Measurements from ENCODE around the gene PERCC1.
"Not testable (repeated sequence)": the region's sequence is repeated elsewhere in the genome, so short reads cannot be mapped to it uniquely, and the experiment has no call there.

PERCC1 gene

DNA sequence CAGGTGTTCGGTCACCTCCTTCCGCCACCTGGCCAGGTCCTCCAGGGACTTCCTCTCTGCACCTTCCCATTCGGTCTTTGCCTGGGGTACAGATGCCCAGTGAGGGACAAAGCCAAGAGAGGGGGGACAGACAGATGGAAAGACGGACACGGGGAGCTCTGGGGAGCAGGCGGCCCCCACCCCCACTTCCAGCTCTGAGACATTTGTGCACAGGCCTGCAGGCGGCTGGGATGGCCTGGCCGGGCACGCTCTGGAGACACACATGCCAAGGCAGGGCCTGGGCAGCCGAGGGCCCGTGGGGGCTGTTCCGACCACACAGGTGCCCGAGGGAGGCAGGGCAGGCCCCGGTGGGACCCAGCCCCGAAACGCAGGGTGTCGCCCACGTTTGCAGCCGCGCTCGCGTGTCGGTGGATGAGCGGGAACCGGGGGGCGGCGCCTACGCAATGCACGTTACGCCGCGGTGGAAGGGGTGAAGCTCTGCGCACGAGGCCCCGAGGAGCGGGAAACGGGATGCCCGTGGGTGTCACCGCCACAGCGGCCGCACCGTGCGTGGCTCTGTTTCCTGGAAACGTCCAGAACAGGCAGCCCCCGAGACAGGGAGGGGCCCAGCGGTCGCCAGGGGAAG, 6.0 kb downstream of the PERCC1 start:
- Histone ChIP-seq H3K36me3 (ENCODE audit: control insufficient read depth, insufficient read depth, low read length) (no peaks in the 10 kb centered on the region), H3K27me3 (ENCODE audit: control insufficient read depth, insufficient read depth, low read length) (no peaks in the 10 kb centered on the region), H3K9me3 (ENCODE audit: control insufficient read depth, insufficient read depth, low read length) (no peaks in the 10 kb centered on the region), H3K27ac (ENCODE audit: low read depth, low read length) (no peak overlapping the region), H3K4me3 (ENCODE audit: low read depth, low read length) (no peak overlapping the region), H3K4me1 (ENCODE audit: control insufficient read depth, insufficient read depth, low read length) (no peaks in the 10 kb centered on the region), H3K9ac (ENCODE audit: low read depth, low read length) (no peak overlapping the region)

DNA sequence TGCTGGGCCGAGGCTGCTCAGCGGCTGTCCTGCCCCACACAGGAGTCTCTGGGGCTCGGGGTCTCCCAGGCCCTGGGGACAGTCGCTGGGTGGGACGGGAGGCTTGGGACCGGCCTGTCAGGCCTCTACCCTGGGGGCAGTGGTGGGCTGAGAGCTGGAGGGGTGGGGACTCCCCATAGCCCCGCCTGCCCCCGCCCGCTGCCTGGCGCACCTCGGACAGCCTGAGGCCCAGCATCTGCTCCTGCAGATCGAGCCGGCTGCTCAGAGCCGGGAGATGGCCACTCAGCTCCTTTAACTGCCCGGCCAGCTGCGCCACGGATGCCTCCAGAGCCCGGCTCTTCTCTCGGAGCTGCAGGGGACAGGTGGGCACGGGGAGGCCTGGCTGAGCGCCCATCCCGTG, 6.7 kb downstream of the PERCC1 start:
- no peaks in the 10 kb centered on the region for H3K27me3 ChIP-seq (ENCODE audit: control insufficient read depth, insufficient read depth, low read length)
- no peak overlapping the region for H3K27ac ChIP-seq (ENCODE audit: low read depth, low read length)
- no peaks in the 10 kb centered on the region for H3K9me3 ChIP-seq (ENCODE audit: control insufficient read depth, insufficient read depth, low read length)
- H3K36me3 ChIP-seq (ENCODE audit: control insufficient read depth, insufficient read depth, low read length) = no peaks in the 10 kb centered on the region
- H3K4me1 ChIP-seq (ENCODE audit: control insufficient read depth, insufficient read depth, low read length) = no peaks in the 10 kb centered on the region
- H3K9ac ChIP-seq (ENCODE audit: low read depth, low read length) = no peak overlapping the region
- no peak overlapping the region for H3K4me3 ChIP-seq (ENCODE audit: low read depth, low read length)

DNA sequence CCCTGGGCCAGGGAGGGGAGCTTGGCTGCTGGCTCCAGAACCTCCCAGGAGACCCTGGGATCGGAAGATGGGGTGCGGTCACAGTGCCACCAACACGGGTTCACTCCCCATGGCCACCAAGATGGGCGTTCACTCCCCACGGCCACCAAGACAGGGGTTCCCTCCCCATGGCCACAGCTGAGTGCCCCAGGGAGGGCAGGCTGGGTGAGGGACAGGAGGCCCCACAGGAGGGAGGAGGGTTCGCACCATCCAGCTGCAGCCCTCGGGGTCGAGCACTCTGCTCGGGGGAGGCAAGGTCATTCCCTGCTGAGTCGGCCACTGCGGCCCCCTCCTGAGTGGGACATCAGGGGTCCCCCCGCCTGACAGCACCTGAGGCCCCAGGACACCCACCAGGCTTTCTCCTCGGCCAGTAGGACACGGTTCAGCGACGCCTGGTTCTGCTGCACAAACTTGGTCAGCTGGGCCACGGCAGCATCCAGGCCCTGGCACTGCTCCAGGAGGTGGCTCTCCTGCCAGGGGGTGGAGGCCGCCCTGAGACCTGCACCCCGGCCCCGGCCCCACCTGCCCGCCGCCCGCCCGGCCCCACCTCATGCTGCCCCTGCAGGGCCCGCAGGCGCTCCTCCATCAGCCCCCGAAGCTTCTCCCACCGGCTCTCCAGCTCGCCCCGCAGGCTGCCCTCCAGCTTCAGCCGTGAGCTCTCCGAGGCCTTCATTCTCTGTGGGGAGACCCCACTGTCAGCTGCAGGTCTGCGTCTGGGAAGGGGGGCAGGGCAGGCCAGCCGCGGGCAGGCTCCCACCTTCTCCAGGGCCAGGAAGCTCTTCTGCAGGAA, 7.6 kb downstream of the PERCC1 start:
- Histone ChIP-seq H3K9me3 (ENCODE audit: control insufficient read depth, insufficient read depth, low read length) (no peaks in the 10 kb centered on the region), H3K9ac (ENCODE audit: low read depth, low read length) (no peak overlapping the region), H3K27me3 (ENCODE audit: control insufficient read depth, insufficient read depth, low read length) (no peaks in the 10 kb centered on the region), H3K4me1 (ENCODE audit: control insufficient read depth, insufficient read depth, low read length) (no peaks in the 10 kb centered on the region), H3K27ac (ENCODE audit: low read depth, low read length) (no peak overlapping the region), H3K36me3 (ENCODE audit: control insufficient read depth, insufficient read depth, low read length) (no peaks in the 10 kb centered on the region), H3K4me3 (ENCODE audit: low read depth, low read length) (no peak overlapping the region)

DNA sequence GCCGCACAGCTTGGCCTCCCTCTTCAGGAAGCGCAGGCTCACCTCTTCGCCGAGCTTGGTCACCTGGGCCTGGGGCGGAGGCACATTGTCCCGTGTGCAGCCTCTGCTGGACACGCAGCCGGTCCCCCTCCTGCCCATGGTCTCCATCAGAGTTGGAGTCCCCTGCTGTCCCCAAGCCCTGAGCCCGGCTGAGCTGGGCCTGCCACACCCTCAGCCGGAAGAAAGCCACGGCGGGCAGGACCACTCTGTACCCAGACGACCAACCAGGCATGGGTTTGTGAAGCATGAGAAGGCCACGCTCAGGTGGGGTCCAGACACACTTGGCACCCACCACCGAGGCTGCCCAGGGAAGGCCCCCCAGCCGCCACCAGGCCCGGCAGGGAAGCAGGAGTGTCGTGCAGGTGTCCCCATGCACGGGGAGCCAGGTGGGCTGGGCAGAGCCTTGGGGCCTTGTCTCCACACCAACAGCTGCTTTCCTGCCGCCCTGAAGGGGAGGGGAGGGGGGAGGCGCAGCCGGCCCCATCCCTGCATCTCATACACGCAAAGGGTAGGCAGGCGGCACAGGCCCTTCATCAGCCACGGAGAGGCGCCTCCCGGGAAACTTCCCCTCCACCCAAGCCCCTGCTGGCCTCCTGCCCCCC, 8.3 kb downstream of the PERCC1 start:
- H3K27me3 ChIP-seq (ENCODE audit: control insufficient read depth, insufficient read depth, low read length) = no peaks in the 10 kb centered on the region
- H3K27ac ChIP-seq (ENCODE audit: low read depth, low read length) = no peak overlapping the region
- H3K9ac ChIP-seq (ENCODE audit: low read depth, low read length) = no peak overlapping the region
- H3K4me3 ChIP-seq (ENCODE audit: low read depth, low read length) = no peak overlapping the region
- no peaks in the 10 kb centered on the region for H3K4me1 ChIP-seq (ENCODE audit: control insufficient read depth, insufficient read depth, low read length)
- H3K36me3 ChIP-seq (ENCODE audit: control insufficient read depth, insufficient read depth, low read length) = no peaks in the 10 kb centered on the region
- no peaks in the 10 kb centered on the region for H3K9me3 ChIP-seq (ENCODE audit: control insufficient read depth, insufficient read depth, low read length)

DNA sequence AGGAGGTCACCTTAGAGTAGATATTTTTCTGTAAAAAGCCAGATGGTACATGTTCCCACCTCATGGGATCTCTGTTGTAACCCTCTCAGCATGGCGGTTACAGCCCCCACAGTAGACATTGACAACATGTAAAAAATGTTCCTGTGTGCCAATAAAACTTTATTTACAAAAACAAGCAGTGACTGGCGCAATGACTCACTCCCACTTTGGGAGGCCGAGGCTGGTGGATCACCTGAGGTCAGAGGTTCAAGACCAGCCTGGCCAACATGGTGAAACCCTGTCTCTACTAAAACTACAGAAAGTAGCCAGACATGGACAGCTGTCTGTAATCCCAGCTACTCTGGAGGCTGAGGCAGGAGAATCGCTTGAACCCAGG, 8.8 kb downstream of the PERCC1 start:
- H3K4me3 ChIP-seq (ENCODE audit: low read depth, low read length); H3K27ac ChIP-seq (ENCODE audit: low read depth, low read length); H3K36me3 ChIP-seq (ENCODE audit: control insufficient read depth, insufficient read depth, low read length); H3K9ac ChIP-seq (ENCODE audit: low read depth, low read length); H3K27me3 ChIP-seq (ENCODE audit: control insufficient read depth, insufficient read depth, low read length); H3K9me3 ChIP-seq (ENCODE audit: control insufficient read depth, insufficient read depth, low read length); H3K4me1 ChIP-seq (ENCODE audit: control insufficient read depth, insufficient read depth, low read length): not testable (repeated sequence)

DNA sequence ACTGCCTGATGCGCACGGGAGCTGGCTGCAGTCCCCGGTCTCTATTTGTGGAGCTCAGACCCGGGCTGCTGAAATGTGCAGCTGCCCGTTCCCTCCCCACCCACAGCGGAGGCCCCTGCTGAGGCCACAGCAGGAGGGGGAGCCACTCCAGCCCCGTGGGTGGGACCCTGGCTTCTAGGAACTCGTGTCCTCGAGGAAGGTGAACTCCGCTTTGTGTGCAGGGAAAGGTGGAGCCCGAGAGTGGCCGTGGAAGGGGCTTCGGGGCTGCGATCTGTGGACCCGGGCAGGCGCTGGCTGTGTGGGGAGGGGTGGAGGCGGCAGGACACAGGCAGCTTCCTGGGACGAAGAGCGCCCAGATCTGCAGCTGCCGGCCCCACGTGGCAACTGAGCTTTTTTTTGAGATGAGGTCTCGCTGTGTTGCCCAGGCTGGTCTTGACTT, 10.5 kb downstream of the PERCC1 start:
- Histone ChIP-seq H3K9ac (ENCODE audit: low read depth, low read length) (no peak overlapping the region), H3K27ac (ENCODE audit: low read depth, low read length) (no peak overlapping the region), H3K4me1 (ENCODE audit: control insufficient read depth, insufficient read depth, low read length) (no peaks in the 10 kb centered on the region), H3K4me3 (ENCODE audit: low read depth, low read length) (no peak overlapping the region), H3K36me3 (ENCODE audit: control insufficient read depth, insufficient read depth, low read length) (peaks cover 9% of the 10 kb centered on the region; the same call in 1 of the 2 replicates), H3K9me3 (ENCODE audit: control insufficient read depth, insufficient read depth, low read length) (no peaks in the 10 kb centered on the region), H3K27me3 (ENCODE audit: control insufficient read depth, insufficient read depth, low read length) (no peaks in the 10 kb centered on the region)

DNA sequence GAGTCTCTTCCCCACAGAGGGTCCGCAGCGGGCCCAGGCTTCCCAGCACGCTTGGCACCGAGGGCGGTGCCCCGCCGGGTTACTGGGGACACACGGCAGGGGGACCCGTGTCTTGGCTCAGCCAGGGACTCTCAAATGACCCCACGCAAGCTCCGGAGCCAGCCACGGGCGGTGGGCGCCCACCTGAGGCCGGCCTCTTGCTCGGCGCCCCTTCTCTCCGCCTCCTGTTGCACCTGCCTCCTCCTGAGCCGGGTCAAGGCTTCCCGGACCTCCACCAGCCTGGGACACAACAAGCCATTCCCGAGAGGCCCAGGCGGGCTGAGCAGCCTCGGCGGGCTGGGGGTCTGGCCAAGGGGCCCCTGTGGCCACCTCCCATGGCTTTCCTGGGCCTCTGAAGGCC, 11.8 kb downstream of the PERCC1 start:
- no peaks in the 10 kb centered on the region for H3K9me3 ChIP-seq (ENCODE audit: control insufficient read depth, insufficient read depth, low read length)
- no peak overlapping the region for H3K4me3 ChIP-seq (ENCODE audit: low read depth, low read length)
- no peak overlapping the region for H3K9ac ChIP-seq (ENCODE audit: low read depth, low read length)
- no peaks in the 10 kb centered on the region for H3K27me3 ChIP-seq (ENCODE audit: control insufficient read depth, insufficient read depth, low read length)
- H3K27ac ChIP-seq (ENCODE audit: low read depth, low read length) = no peak overlapping the region
- H3K4me1 ChIP-seq (ENCODE audit: control insufficient read depth, insufficient read depth, low read length) = no peaks in the 10 kb centered on the region
- H3K36me3 ChIP-seq (ENCODE audit: control insufficient read depth, insufficient read depth, low read length) = peaks cover 13% of the 10 kb centered on the region; the same call in 1 of the 2 replicates

DNA sequence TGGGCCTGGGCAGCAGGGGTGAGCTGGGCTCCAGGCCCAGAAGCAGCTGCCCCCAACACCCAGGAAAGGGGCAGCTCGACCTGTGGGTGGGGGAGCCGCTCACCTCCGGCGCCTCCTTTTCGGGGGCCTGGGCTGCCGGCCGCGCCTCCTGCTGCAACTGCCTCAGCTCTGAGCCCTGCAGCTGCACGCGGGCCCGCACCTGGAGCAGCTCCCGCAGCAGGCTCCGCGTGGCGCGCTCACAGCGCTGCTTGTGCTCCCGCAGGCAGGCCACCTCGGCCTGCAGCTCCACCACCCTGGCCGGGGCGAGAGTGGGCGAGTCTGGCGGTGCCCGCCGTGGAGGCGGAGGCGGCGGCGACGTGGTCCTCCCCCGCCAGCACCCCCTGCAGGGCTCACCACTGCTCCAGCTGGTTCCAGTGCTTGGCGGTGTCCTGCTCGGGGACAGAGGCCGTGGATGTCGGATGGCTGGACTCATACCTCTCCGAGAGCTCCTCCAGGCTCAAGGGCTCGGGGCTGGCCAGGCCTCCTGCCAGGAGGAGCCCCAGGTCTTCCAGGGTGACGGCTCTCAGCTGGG, 12.6 kb downstream of the PERCC1 start:
- Histone ChIP-seq H3K36me3 (ENCODE audit: control insufficient read depth, insufficient read depth, low read length) (peaks cover 20% of the 10 kb centered on the region), H3K4me1 (ENCODE audit: control insufficient read depth, insufficient read depth, low read length) (no peaks in the 10 kb centered on the region), H3K4me3 (ENCODE audit: low read depth, low read length) (no peak overlapping the region), H3K9me3 (ENCODE audit: control insufficient read depth, insufficient read depth, low read length) (no peaks in the 10 kb centered on the region), H3K27ac (ENCODE audit: low read depth, low read length) (no peak overlapping the region), H3K27me3 (ENCODE audit: control insufficient read depth, insufficient read depth, low read length) (no peaks in the 10 kb centered on the region), H3K9ac (ENCODE audit: low read depth, low read length) (no peak overlapping the region)

DNA sequence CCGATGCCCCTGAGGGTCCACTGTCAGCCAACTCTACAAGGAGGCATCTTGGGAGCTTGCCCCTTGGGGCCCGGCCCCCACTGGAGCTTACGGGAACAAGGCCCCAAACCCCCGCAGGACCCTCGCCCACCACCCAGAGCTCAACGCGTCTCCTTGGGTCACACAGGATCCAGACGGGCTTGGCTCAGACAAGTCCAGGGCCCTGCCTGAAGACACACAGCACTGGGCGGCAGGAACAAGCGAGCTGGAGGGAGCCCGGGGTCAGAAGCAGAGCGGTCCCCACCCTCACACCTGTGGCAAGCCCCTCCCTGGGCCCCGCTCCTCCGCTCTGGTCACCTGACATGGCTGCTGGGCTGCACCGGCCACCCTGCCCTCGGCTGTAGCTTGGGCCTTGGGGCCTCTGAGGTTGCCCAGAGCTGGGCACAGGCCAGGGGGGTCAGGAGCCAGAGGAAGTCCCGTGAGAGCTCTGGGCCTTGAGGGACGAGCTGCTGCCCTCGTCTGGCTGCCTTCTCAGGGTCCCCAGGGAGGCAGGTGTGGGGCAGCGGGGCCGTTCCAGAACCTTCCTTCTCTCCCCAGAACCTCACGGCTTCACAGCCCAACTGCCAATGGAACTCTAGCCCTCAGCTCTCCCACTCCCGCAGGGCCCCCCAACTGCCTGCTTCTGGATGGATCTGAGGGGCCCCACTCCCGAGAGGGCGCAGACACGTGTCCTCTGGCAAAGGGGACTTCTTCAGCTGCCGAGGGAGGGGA, 13.3 kb downstream of the PERCC1 start, which contains the start of gene CCDC154:
Gene CCDC154, minus strand, starts transcription at position 577 of the 750 bp plus-strand sequence. Its CDS starts 234 bp downstream, at position 343.
- no peaks in the 10 kb centered on the region for H3K9me3 ChIP-seq (ENCODE audit: control insufficient read depth, insufficient read depth, low read length)
- H3K36me3 ChIP-seq (ENCODE audit: control insufficient read depth, insufficient read depth, low read length) = peaks cover 25% of the 10 kb centered on the region
- no peaks in the 10 kb centered on the region for H3K4me1 ChIP-seq (ENCODE audit: control insufficient read depth, insufficient read depth, low read length)
- no peak within 1 kb of the TSS for H3K9ac ChIP-seq (ENCODE audit: low read depth, low read length)
- H3K27ac ChIP-seq (ENCODE audit: low read depth, low read length) = no peak within 1 kb of the TSS
- H3K4me3 ChIP-seq (ENCODE audit: low read depth, low read length) = no peak within 1 kb of the TSS
- no peaks in the 10 kb centered on the region for H3K27me3 ChIP-seq (ENCODE audit: control insufficient read depth, insufficient read depth, low read length)

DNA sequence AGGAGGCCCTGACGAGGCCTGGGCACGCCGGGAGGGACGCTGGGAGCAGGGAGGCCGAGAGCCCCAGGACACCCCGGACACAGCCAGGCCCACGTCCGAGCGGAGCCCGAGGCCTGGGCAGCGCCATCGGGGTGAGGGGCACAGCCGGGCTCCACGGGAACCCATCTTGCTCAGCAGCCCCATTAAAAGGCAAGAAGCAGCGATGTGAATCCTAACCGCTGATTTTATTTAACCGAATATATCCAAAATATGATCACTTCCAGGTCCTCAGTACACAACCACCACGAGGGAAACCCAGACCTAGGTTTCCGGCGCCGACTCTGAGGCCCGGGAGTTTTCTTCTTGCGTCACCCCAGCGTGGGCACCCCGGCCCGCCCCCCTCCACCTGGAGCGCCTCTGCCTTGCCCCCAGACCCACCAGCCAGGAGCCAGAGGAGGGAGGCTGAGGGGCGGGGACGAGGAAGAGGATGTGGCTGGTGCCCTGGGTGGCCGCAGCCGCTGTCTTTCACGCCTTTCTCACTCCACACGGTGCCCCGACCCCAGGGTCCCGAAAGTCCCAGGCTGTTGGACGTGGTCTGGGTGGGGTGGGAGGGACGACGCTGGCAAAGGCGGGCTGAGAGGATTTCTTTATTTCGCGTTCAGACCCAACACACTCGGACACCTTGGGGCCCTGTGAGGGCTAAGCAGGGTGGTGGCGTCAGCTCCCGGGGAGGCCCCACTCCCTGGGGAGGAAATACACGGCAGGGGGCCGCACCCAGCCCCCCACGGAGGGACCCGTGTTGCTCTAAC, 14.0 kb downstream of the PERCC1 start:
- H3K4me1 ChIP-seq (ENCODE audit: control insufficient read depth, insufficient read depth, low read length) = no peaks in the 10 kb centered on the region

More for the DNA sequence above, 14.0 kb downstream of the PERCC1 start:
- Histone ChIP-seq H3K27ac (ENCODE audit: low read depth, low read length) (no peak overlapping the region), H3K9me3 (ENCODE audit: control insufficient read depth, insufficient read depth, low read length) (no peaks in the 10 kb centered on the region), H3K36me3 (ENCODE audit: control insufficient read depth, insufficient read depth, low read length) (peaks cover 28% of the 10 kb centered on the region), H3K4me3 (ENCODE audit: low read depth, low read length) (no peak overlapping the region), H3K9ac (ENCODE audit: low read depth, low read length) (no peak overlapping the region), H3K27me3 (ENCODE audit: control insufficient read depth, insufficient read depth, low read length) (no peaks in the 10 kb centered on the region)

All from HUES48 (cell line).